ENCODE measurements around the gene CCDC175. TPM values are rescaled to one million over a fixed set of nuclear protein-coding genes. Genes with fewer than 3 reads are reported as not detected.

The CCDC175 gene
- total and polyA plus RNA-seq, 10 of the 15 experiments (the other 5 are each of a cell fraction or from before 2014, with no cell fraction given), result not detected

- Histone ChIP-seq H3K79me2 (ENCODE audit: control insufficient read depth, insufficient read depth, low read length) (no peaks in the 10 kb centered on the region), H2AFZ (ENCODE audit: control insufficient read depth, low read depth, low read length) (no peak overlapping the region), H3K4me3 (no peak overlapping the region), H3K27me3 (replicated peaks in 1 of 2; ENCODE audit: control insufficient read depth in 2 of 2, insufficient read depth in 2 of 2, low read length in 1 of 2) (no peaks in the 10 kb centered on the region; a peak in 1 of 4 replicates), H3K9me3 (replicated peaks; ENCODE audit: control insufficient read depth, insufficient read depth, low read length) (no peaks in the 10 kb centered on the region; the same call in 2 of the 3 replicates), H3K36me3 (ENCODE audit: control insufficient read depth in 2 of 2, insufficient read depth in 2 of 2, low read length in 1 of 2) (no peaks in the 10 kb centered on the region), H3K4me1 (ENCODE audit: control insufficient read depth, insufficient read depth, low read length) (no peaks in the 10 kb centered on the region), H3K27ac (ENCODE audit: control insufficient read depth, insufficient read depth) (no peak overlapping the region), H3K4me2 (ENCODE audit: control insufficient read depth, insufficient read depth) (no peak overlapping the region), H4K20me1 (ENCODE audit: control insufficient read depth, insufficient read depth) (no peaks in the 10 kb centered on the region), H3K9ac (ENCODE audit: control insufficient read depth, insufficient read depth, low read length) (no peak overlapping the region)
- ChIA-PET RAD21 (ENCODE audit: unreplicated experiment) (no interaction called here), POLR2A (no interaction called here), CTCF (no interaction called here), SMC1A (ENCODE audit: uncharacterized antibody, unreplicated experiment) (no interaction called here)
- in situ Hi-C loops (cut with MboI), result no loop called here
- TF ChIP-seq SMAD1 (IDR thresholded peaks at IDR 0.05; ENCODE audit: low read depth, partially characterized antibody) (peak; percentile 41), KLF5 (IDR thresholded peaks at IDR 0.05; ENCODE audit: partially characterized antibody) (no peak)
- intact Hi-C loops (cut with micrococcal nuclease; ENCODE audit: unreplicated experiment), result no loop called here
- 49% methylated on average over 6 of the region's 6 CpGs for WGBS (ENCODE audit: insufficient coverage, insufficient replicate concordance, low lambda C conversion rate, missing lambda C conversion rate)
- FAIRE-seq (no peak), DNase-seq (ENCODE audit: low read depth, low spot score) (no peak), ATAC-seq (no peak)
- BruUV-seq (replicated peaks), result no TSS peak
Observed at GRCh38 chr14:59595071-59595470, 18.5 kb upstream of the CCDC175 start.

- in situ Hi-C loops (cut with MboI), result no loop called here
- Histone ChIP-seq H3K9ac (ENCODE audit: control insufficient read depth, insufficient read depth, low read length) (no peak overlapping the region), H3K9me3 (replicated peaks; ENCODE audit: control insufficient read depth, insufficient read depth, low read length) (no peaks in the 10 kb centered on the region; the same call in 2 of the 3 replicates), H3K36me3 (ENCODE audit: control insufficient read depth in 2 of 2, insufficient read depth in 2 of 2, low read length in 1 of 2) (no peaks in the 10 kb centered on the region), H3K4me2 (ENCODE audit: control insufficient read depth, insufficient read depth) (no peak overlapping the region), H3K79me2 (ENCODE audit: control insufficient read depth, insufficient read depth, low read length) (no peaks in the 10 kb centered on the region), H3K27me3 (replicated peaks in 1 of 2; ENCODE audit: control insufficient read depth in 2 of 2, insufficient read depth in 2 of 2, low read length in 1 of 2) (no peaks in the 10 kb centered on the region), H4K20me1 (ENCODE audit: control insufficient read depth, insufficient read depth) (no peaks in the 10 kb centered on the region), H3K4me1 (ENCODE audit: control insufficient read depth, insufficient read depth, low read length) (no peaks in the 10 kb centered on the region), H3K27ac (ENCODE audit: control insufficient read depth, insufficient read depth) (no peak overlapping the region), H2AFZ (ENCODE audit: control insufficient read depth, low read depth, low read length) (no peak overlapping the region), H3K4me3 (no peak overlapping the region)
- no peak for FAIRE-seq
- no TSS peak for BruUV-seq (replicated peaks)
- CTCF ChIA-PET, result no interaction called here
- SMC1A ChIA-PET (ENCODE audit: uncharacterized antibody, unreplicated experiment), result no interaction called here
- no peak for ATAC-seq
- POLR2A ChIA-PET, result no interaction called here
- RAD21 ChIA-PET (ENCODE audit: unreplicated experiment), result no interaction called here
- intact Hi-C loops (cut with micrococcal nuclease; ENCODE audit: unreplicated experiment), result no loop called here
- 27% methylated on average over 5 of the region's 5 CpGs for WGBS (ENCODE audit: insufficient coverage, insufficient replicate concordance, low lambda C conversion rate, missing lambda C conversion rate)
- no peak for DNase-seq (ENCODE audit: low read depth, low spot score)
- no peak for TF ChIP-seq TBL1XR1 (IDR thresholded peaks at IDR 0.05; ENCODE audit: low read depth, low read length)
- TF ChIP-seq BHLHE40 (IDR thresholded peaks at IDR 0.05; ENCODE audit: borderline replicate concordance in 1 of 2, low read depth in 2 of 2, low read length in 1 of 2), result no peak
- TF ChIP-seq NR2F1 (conservative IDR thresholded peaks at IDR 0.05), result no peak
- TF ChIP-seq, protein P1, sequence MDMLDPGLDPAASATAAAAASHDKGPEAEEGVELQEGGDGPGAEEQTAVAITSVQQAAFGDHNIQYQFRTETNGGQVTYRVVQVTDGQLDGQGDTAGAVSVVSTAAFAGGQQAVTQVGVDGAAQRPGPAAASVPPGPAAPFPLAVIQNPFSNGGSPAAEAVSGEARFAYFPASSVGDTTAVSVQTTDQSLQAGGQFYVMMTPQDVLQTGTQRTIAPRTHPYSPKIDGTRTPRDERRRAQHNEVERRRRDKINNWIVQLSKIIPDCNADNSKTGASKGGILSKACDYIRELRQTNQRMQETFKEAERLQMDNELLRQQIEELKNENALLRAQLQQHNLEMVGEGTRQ (IDR thresholded peaks at IDR 0.05; ENCODE audit: borderline replicate concordance, low read depth, low read length), result no peak
- TF ChIP-seq SIN3A (IDR thresholded peaks at IDR 0.05; ENCODE audit: low read depth, low read length), result no peak
- TF ChIP-seq, protein P2, sequence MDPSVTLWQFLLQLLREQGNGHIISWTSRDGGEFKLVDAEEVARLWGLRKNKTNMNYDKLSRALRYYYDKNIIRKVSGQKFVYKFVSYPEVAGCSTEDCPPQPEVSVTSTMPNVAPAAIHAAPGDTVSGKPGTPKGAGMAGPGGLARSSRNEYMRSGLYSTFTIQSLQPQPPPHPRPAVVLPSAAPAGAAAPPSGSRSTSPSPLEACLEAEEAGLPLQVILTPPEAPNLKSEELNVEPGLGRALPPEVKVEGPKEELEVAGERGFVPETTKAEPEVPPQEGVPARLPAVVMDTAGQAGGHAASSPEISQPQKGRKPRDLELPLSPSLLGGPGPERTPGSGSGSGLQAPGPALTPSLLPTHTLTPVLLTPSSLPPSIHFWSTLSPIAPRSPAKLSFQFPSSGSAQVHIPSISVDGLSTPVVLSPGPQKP (IDR thresholded peaks at IDR 0.05; ENCODE audit: low read depth, low read length), result no peak
- TF ChIP-seq SP1 (IDR thresholded peaks at IDR 0.05; ENCODE audit: low read depth, low read length), result no peak
- no peak for TF ChIP-seq CHD2 (IDR thresholded peaks at IDR 0.05; ENCODE audit: borderline replicate concordance, low read depth, low read length)
- no peak for TF ChIP-seq EED (IDR thresholded peaks at IDR 0.05; ENCODE audit: low read depth)
- TF ChIP-seq JUNB (IDR thresholded peaks at IDR 0.05), result no peak
- no peak for TF ChIP-seq JUND (IDR thresholded peaks at IDR 0.05; ENCODE audit: low read depth, low read length)
- TF ChIP-seq FOXK2 (IDR thresholded peaks at IDR 0.05), result no peak
- TF ChIP-seq ATF3 (IDR thresholded peaks at IDR 0.05; ENCODE audit: borderline replicate concordance, extremely low read depth, low read depth, low read length), result no peak
- no peak for TF ChIP-seq ETV6 (conservative IDR thresholded peaks at IDR 0.05 in 1 of 2, IDR thresholded peaks at IDR 0.05 in 1 of 2; ENCODE audit: borderline replicate concordance in 1 of 2, low read depth in 1 of 2)
Observed at GRCh38 chr14:59591641-59592370, 15.2 kb upstream of the CCDC175 start.

All from GM12878 (cell line).